ENCODE data around the gene CDIP1. TPM values are rescaled to one million over a fixed set of nuclear protein-coding genes. Genes with fewer than 3 reads are reported as not detected.

Gene CDIP1
- total and polyA plus RNA-seq, 12 donors = 28.2 to 59.5 (median 46.1) TPM

DNA sequence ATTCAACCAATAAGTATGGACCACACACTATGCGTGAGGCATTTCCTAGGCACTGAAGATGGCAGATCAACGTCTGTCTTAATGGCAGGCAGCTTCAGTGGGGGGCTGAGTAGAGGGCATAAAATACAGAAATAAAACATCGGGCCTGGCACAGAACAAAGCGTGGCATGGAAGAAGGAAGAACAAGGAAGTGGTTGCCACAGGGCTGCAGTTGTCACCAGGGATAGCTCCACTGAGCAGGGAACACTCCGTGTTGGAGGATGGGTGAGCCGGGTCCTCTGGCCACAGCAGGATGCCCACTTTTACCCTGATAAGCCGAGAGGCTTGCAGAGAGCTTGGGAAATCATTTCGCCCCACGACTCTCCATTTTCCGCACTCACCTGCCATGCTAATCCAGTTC is 6.3 kb downstream of the CDIP1 start:
- ATAC-seq (no peak), DNase-seq (no peak)
- Histone ChIP-seq H3K4me1 (peaks cover 0 to 51% (median 31%) of the 10 kb centered on the region in 9 donors), H3K27me3 (no peaks in the 10 kb centered on the region), H3K27ac (no peak overlapping the region), H3K9me3 (no peaks in the 10 kb centered on the region), H3K4me3 (no peak overlapping the region), H3K36me3 (peaks cover 0 to 14% (median 0%) of the 10 kb centered on the region in 9 donors)
- no peak for TF ChIP-seq CTCF (IDR thresholded peaks at IDR 0.05)
- intact Hi-C loops (cut with DNase I) = no loop called here
- WGBS, 2 donors = 93% methylated on average over 10 of the region's 10 CpGs

- Histone ChIP-seq H3K27me3 (no peaks in the 10 kb centered on the region), H3K4me1 (peaks cover 0 to 51% (median 31%) of the 10 kb centered on the region in 9 donors), H3K4me3 (no peak overlapping the region), H3K27ac (peak overlapping the region in 1 of 10 donors; percentile 26), H3K9me3 (no peaks in the 10 kb centered on the region), H3K36me3 (peaks cover 0 to 14% (median 0%) of the 10 kb centered on the region in 9 donors)
- TF ChIP-seq CTCF (IDR thresholded peaks at IDR 0.05) = no peak
- no peak for DNase-seq
- 86% methylated on average over 8 of the region's 8 CpGs for WGBS, 2 donors
- ATAC-seq = peak in 2 of 8 donors; percentile 8 to 63
- intact Hi-C loops (cut with DNase I) = no loop called here
These were observed 6.8 kb downstream of the CDIP1 start for GRCh38 chr16:4531811-4532210.

DNA sequence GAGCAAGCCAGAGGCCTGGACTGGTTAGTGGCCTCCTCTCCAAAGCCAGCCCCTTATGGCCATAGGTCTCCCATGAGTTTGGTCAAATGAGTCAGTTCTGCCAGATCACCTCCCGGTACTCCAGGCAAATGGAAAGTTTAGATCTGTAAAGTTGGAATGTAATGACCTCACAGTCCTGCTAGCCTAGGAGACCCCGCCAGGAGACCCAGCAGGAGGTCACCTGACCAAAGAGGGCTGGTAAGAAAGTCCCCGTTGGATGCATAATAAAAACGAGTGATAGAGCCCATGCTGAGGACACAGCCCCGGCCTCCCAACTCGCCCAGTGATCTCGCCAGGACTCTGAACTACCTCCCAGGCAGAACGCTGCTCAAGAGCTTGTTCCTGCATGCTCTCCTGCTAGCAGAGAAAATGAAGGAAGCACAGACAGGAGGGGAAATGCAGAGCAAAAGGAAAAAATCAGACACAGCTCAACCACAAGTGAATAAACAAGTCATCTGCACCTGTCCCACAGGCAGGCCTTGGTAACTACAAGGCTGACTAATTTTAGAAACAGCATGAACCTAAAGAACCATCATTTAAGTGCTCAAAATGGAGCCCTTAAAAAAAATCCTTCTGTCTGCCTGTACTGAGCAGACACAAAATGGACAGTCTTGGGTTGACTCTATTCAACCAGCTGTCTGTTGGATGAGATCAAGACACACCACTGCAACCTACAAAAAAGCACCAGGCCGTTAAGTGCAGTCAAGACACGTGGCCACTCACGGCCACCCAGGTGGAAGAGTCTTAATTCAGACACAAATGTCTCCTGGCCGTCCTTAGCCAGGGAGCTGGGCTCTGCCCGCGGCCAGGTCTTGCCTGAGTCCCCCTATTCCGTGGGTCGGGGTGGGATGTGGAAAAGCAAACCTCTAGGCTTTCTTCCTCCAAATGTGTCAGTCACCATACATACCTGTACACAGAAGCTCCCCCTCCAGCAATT is 9.2 kb downstream of the CDIP1 start:
- WGBS, 2 donors = 62 to 69% methylated on average over 16 of the region's 16 CpGs
- Histone ChIP-seq H3K27me3 (no peaks in the 10 kb centered on the region), H3K27ac (peak overlapping the region in 5 of 10 donors; percentile 11 to 39 (median 24)), H3K4me3 (no peak overlapping the region), H3K4me1 (peaks cover 0 to 54% (median 39%) of the 10 kb centered on the region in 9 donors), H3K9me3 (no peaks in the 10 kb centered on the region), H3K36me3 (peaks cover 0 to 14% (median 0%) of the 10 kb centered on the region in 9 donors)
- intact Hi-C loops (cut with DNase I) = no loop called here
- DNase-seq = no peak
- peak in 2 of 8 donors; percentile 6 to 29 for ATAC-seq
- TF ChIP-seq CTCF (IDR thresholded peaks at IDR 0.05) = no peak

GRCh38 chr16:4525634-4526277 is 12.8 kb downstream of the CDIP1 start:
- H3K4me1 ChIP-seq = peaks cover 8 to 62% (median 57%) of the 10 kb centered on the region in 9 donors
- no peaks in the 10 kb centered on the region for H3K27me3 ChIP-seq
- ATAC-seq = peak in 5 of 8 donors; percentile 3 to 33 (median 4)
- no peak for TF ChIP-seq CTCF (IDR thresholded peaks at IDR 0.05)
- H3K4me3 ChIP-seq = no peak overlapping the region
- intact Hi-C loops (cut with DNase I) = no loop called here
- H3K36me3 ChIP-seq = no peaks in the 10 kb centered on the region
- WGBS, 2 donors = 58 to 71% methylated on average over 13 of the region's 13 CpGs
- no peaks in the 10 kb centered on the region for H3K9me3 ChIP-seq
- H3K27ac ChIP-seq = peak overlapping the region in 5 of 10 donors; percentile 2 to 47 (median 16)
- DNase-seq = no peak

Measured in heart right ventricle (tissue), 16 donors.